ENCODE measurements around the gene CROT. TPM values are rescaled to one million over a fixed set of nuclear protein-coding genes. Genes with fewer than 3 reads are reported as not detected.

The CROT gene
- total RNA-seq, 1 experiment from 2014 or later, result 4.0 TPM

DNA sequence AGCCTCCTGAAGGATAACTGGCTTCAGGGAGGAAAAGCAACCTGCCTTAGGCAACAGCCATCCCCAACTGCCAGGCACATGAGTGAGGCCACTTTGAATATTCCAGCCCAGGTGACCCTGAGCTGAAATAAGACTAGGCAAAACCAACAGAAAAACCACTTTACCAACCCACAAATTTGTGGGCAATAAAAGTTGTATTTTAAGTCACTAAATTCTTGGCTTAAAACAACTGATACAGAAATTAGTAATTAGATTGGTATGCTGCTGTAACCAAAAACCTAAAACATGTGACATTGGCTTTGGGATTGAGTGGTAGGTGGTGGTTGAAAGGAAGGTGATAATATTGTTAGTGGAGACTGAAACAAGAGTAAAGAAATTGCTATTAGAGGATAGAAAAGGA lies 90.1 kb downstream of the CROT start (continued):
- TF ChIP-seq, protein P1, sequence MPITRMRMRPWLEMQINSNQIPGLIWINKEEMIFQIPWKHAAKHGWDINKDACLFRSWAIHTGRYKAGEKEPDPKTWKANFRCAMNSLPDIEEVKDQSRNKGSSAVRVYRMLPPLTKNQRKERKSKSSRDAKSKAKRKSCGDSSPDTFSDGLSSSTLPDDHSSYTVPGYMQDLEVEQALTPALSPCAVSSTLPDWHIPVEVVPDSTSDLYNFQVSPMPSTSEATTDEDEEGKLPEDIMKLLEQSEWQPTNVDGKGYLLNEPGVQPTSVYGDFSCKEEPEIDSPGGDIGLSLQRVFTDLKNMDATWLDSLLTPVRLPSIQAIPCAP (CRISPR knock-in tag; IDR thresholded peaks at IDR 0.05), result no peak
- no peak for TF ChIP-seq TCF7 (CRISPR knock-in tag; IDR thresholded peaks at IDR 0.05; ENCODE audit: low read depth)
- TF ChIP-seq, protein P2, sequence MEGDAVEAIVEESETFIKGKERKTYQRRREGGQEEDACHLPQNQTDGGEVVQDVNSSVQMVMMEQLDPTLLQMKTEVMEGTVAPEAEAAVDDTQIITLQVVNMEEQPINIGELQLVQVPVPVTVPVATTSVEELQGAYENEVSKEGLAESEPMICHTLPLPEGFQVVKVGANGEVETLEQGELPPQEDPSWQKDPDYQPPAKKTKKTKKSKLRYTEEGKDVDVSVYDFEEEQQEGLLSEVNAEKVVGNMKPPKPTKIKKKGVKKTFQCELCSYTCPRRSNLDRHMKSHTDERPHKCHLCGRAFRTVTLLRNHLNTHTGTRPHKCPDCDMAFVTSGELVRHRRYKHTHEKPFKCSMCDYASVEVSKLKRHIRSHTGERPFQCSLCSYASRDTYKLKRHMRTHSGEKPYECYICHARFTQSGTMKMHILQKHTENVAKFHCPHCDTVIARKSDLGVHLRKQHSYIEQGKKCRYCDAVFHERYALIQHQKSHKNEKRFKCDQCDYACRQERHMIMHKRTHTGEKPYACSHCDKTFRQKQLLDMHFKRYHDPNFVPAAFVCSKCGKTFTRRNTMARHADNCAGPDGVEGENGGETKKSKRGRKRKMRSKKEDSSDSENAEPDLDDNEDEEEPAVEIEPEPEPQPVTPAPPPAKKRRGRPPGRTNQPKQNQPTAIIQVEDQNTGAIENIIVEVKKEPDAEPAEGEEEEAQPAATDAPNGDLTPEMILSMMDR (IDR thresholded peaks at IDR 0.05), result no peak

DNA sequence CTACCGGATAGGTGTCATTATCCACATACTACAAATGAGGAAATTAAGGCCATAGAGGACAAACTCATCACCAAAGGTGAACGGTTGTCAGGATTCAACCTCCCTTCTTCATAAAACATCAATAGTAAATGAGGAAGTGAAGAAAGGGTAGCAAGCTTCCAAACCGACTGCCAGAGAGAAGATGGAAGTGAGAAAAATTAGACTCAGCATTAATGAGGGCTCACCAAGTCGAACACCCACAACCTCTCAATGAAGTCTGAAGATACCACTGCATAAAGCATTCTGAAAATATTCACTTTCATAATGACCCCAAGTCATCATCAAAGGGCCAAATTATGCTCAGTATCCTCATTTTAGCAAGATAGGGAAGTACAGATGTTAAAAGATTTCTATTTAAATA lies 100.4 kb downstream of the CROT start:
- Mint-ChIP-seq H3K27me3 (ENCODE audit: low read depth) (no peaks in the 10 kb centered on the region), H3K4me3 (no peak overlapping the region), H3K27ac (no peak overlapping the region), H3K36me3 (no peaks in the 10 kb centered on the region), H3K4me1 (peaks cover 4% of the 10 kb centered on the region), H3K9me3 (no peaks in the 10 kb centered on the region)
- ATAC-seq, result no peak
- POLR2A ChIA-PET, result no interaction called here
- TF ChIP-seq, protein P2 (IDR thresholded peaks at IDR 0.05), result no peak
- TF ChIP-seq ZNF423 (CRISPR knock-in tag; IDR thresholded peaks at IDR 0.05), result no peak
- TF ChIP-seq SMAD3 (CRISPR knock-in tag; IDR thresholded peaks at IDR 0.05; ENCODE audit: borderline replicate concordance), result no peak
- no peak for TF ChIP-seq TEAD4 (CRISPR knock-in tag; IDR thresholded peaks at IDR 0.05)
- no peak for TF ChIP-seq MXD4 (CRISPR knock-in tag; IDR thresholded peaks at IDR 0.05; ENCODE audit: borderline replicate concordance)
- TF ChIP-seq, protein P3, sequence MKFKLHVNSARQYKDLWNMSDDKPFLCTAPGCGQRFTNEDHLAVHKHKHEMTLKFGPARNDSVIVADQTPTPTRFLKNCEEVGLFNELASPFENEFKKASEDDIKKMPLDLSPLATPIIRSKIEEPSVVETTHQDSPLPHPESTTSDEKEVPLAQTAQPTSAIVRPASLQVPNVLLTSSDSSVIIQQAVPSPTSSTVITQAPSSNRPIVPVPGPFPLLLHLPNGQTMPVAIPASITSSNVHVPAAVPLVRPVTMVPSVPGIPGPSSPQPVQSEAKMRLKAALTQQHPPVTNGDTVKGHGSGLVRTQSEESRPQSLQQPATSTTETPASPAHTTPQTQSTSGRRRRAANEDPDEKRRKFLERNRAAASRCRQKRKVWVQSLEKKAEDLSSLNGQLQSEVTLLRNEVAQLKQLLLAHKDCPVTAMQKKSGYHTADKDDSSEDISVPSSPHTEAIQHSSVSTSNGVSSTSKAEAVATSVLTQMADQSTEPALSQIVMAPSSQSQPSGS (CRISPR knock-in tag; IDR thresholded peaks at IDR 0.05; ENCODE audit: borderline replicate concordance, low read depth), result no peak
- TF ChIP-seq, protein P4, sequence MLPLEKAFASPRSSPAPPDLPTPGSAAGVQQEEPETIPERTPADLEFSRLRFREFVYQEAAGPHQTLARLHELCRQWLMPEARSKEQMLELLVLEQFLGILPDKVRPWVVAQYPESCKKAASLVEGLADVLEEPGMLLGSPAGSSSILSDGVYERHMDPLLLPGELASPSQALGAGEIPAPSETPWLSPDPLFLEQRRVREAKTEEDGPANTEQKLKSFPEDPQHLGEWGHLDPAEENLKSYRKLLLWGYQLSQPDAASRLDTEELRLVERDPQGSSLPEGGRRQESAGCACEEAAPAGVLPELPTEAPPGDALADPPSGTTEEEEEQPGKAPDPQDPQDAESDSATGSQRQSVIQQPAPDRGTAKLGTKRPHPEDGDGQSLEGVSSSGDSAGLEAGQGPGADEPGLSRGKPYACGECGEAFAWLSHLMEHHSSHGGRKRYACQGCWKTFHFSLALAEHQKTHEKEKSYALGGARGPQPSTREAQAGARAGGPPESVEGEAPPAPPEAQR (CRISPR knock-in tag; IDR thresholded peaks at IDR 0.05), result no peak
- TF ChIP-seq, protein P5, sequence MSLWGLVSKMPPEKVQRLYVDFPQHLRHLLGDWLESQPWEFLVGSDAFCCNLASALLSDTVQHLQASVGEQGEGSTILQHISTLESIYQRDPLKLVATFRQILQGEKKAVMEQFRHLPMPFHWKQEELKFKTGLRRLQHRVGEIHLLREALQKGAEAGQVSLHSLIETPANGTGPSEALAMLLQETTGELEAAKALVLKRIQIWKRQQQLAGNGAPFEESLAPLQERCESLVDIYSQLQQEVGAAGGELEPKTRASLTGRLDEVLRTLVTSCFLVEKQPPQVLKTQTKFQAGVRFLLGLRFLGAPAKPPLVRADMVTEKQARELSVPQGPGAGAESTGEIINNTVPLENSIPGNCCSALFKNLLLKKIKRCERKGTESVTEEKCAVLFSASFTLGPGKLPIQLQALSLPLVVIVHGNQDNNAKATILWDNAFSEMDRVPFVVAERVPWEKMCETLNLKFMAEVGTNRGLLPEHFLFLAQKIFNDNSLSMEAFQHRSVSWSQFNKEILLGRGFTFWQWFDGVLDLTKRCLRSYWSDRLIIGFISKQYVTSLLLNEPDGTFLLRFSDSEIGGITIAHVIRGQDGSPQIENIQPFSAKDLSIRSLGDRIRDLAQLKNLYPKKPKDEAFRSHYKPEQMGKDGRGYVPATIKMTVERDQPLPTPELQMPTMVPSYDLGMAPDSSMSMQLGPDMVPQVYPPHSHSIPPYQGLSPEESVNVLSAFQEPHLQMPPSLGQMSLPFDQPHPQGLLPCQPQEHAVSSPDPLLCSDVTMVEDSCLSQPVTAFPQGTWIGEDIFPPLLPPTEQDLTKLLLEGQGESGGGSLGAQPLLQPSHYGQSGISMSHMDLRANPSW (CRISPR knock-in tag; conservative IDR thresholded peaks at IDR 0.05; ENCODE audit: low read depth), result no peak
- no peak for TF ChIP-seq ESRRA (CRISPR knock-in tag; IDR thresholded peaks at IDR 0.05; ENCODE audit: borderline replicate concordance)
- TF ChIP-seq, protein P6, sequence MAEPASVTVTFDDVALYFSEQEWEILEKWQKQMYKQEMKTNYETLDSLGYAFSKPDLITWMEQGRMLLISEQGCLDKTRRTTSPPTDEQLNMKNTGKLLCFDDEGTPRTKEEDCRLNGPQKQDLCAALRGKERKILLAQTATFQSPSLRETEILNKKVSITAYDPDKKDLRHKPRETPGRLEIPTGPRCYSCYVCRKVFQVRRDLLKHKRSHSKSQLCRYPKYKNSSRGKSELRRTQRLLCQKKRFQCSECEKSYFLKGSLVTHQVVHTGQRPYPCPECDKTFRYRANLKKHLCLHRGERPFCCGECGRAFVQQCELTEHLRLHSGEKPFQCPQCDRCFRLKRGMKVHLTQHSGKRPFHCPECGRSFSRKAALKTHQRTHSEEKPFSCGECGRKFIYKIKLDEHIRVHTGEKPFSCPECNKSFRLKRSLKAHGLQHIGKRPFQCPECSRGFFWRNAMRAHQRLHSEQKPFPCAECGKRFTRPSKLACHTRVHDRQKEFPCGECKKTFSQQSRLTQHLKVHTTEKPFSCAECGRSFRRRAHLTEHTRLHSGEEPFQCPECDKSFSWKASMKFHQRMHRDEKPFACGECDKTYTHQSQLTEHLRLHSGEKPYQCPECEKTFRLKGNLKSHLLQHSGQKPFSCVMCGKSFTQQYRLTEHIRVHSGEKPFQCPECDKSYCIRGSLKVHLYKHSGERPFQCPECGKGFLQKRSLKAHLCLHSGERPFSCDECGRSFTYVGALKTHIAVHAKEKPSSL (CRISPR knock-in tag; conservative IDR thresholded peaks at IDR 0.05), result no peak
- TF ChIP-seq ZNF317 (CRISPR knock-in tag; IDR thresholded peaks at IDR 0.05; ENCODE audit: borderline replicate concordance, low read depth), result no peak
- TF ChIP-seq GABPB1 (CRISPR knock-in tag; IDR thresholded peaks at IDR 0.05), result no peak
- no peak for TF ChIP-seq TP53 (CRISPR knock-in tag; IDR thresholded peaks at IDR 0.05)
- TF ChIP-seq, protein P7, sequence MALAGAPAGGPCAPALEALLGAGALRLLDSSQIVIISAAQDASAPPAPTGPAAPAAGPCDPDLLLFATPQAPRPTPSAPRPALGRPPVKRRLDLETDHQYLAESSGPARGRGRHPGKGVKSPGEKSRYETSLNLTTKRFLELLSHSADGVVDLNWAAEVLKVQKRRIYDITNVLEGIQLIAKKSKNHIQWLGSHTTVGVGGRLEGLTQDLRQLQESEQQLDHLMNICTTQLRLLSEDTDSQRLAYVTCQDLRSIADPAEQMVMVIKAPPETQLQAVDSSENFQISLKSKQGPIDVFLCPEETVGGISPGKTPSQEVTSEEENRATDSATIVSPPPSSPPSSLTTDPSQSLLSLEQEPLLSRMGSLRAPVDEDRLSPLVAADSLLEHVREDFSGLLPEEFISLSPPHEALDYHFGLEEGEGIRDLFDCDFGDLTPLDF (CRISPR knock-in tag; IDR thresholded peaks at IDR 0.05), result no peak
- CTCF ChIA-PET, result no interaction called here
- no peak for DNase-seq (ENCODE audit: low spot score)

Measured in WTC11 (cell line).